Measurements from ENCODE around the gene BOD1L1.

BOD1L1 gene

DNA sequence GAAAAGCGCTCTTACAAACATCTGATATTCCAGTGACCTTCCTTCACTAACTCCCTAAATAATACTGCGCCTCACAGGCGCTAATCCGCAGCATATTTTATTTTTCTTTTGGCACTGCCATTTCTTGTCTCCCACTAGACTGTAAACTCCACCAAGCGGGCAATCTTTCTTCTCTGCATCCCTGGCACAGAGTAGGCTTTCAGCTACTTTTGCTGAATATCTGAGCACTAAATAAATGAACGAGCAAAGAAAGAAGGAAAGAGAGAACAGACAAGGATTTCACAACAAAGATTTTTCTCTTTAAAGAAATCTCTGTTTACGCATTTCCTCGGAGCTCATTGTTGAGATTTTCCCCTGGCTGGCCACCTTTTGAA is 95.9 kb downstream of the BOD1L1 start:
- no peak for DNase-seq (ENCODE audit: low read depth)
- TF ChIP-seq, protein P1, sequence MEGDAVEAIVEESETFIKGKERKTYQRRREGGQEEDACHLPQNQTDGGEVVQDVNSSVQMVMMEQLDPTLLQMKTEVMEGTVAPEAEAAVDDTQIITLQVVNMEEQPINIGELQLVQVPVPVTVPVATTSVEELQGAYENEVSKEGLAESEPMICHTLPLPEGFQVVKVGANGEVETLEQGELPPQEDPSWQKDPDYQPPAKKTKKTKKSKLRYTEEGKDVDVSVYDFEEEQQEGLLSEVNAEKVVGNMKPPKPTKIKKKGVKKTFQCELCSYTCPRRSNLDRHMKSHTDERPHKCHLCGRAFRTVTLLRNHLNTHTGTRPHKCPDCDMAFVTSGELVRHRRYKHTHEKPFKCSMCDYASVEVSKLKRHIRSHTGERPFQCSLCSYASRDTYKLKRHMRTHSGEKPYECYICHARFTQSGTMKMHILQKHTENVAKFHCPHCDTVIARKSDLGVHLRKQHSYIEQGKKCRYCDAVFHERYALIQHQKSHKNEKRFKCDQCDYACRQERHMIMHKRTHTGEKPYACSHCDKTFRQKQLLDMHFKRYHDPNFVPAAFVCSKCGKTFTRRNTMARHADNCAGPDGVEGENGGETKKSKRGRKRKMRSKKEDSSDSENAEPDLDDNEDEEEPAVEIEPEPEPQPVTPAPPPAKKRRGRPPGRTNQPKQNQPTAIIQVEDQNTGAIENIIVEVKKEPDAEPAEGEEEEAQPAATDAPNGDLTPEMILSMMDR (conservative IDR thresholded peaks at IDR 0.05; ENCODE audit: control insufficient read depth, insufficient read depth, low read depth, low read length) = no peak
- no peak overlapping the region for H3K4me3 ChIP-seq (ENCODE audit: control insufficient read depth, low read depth, low read length)

DNA sequence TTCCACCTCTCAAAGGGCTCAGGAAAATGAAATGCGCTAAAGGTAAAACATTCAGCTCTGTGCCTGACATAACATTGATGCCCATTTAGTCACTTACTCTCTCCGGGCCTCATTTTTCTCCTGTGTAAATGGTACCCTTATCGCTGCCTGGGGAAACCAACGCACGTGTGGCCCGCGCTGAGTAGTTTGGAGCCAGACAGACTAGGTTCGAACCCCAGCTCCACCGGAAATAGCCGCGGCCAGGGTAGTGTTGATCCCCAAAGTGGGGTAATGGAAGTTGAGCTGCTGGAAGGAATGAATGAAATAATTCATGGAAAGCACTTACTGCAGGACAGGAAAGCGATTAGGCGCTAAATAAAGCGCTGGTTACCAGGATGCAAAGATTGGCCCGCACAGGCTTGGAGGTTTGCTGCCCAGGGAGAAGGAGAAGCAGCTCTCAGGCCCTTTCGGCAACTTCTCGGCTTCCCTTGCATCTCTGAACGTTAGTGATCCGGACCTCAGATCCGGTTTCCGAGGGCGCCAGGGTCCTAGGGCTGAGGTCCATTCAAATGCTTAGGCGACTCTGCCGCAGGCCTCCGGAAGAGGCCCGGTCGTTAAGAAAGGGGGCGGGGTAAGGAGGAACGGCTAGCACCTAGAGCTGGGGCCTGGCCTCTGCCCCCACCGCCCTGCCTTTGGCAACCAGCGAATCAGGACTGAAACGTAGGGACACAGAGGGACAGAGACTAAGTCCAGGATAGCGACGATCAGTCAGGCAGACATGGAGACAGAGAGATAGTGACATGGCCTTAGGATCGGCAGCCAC is 96.5 kb downstream of the BOD1L1 start:
- DNase-seq (ENCODE audit: low read depth) = no peak
- H3K4me3 ChIP-seq (ENCODE audit: control insufficient read depth, low read depth, low read length) = no peak overlapping the region
- TF ChIP-seq, protein P1 (conservative IDR thresholded peaks at IDR 0.05; ENCODE audit: control insufficient read depth, insufficient read depth, low read depth, low read length) = no peak

- no peak overlapping the region for H3K4me3 ChIP-seq (ENCODE audit: control insufficient read depth, low read depth, low read length)
- TF ChIP-seq, protein P1 (conservative IDR thresholded peaks at IDR 0.05; ENCODE audit: control insufficient read depth, insufficient read depth, low read depth, low read length) = no peak
- DNase-seq (ENCODE audit: low read depth) = no peak
These were observed 98.2 kb downstream of the BOD1L1 start for GRCh38 chr4:13529128-13529919.

DNA sequence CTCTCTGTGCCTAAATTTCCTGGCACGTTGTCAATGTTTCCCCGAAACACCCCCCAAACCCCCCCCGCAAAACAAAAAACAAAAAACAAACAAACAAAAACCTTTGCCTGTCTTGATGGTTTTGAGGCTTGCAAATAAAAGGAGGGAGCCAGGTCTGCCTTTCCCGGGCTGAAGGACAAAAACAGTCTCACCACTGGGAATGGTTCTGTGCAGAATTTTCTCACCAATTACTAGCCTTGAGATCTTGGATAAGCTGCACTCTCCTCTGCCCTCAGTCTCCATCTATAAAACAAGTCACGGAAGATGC is 98.8 kb downstream of the BOD1L1 start:
- no peak overlapping the region for H3K4me3 ChIP-seq (ENCODE audit: control insufficient read depth, low read depth, low read length)
- TF ChIP-seq, protein P1 (conservative IDR thresholded peaks at IDR 0.05; ENCODE audit: control insufficient read depth, insufficient read depth, low read depth, low read length) = no peak
- DNase-seq (ENCODE audit: low read depth) = no peak

GRCh38 chr4:13527981-13528820 is 99.3 kb downstream of the BOD1L1 start:
- DNase-seq (ENCODE audit: low read depth) = no peak
- TF ChIP-seq, protein P1 (conservative IDR thresholded peaks at IDR 0.05; ENCODE audit: control insufficient read depth, insufficient read depth, low read depth, low read length) = no peak
- no peak overlapping the region for H3K4me3 ChIP-seq (ENCODE audit: control insufficient read depth, low read depth, low read length)

DNA sequence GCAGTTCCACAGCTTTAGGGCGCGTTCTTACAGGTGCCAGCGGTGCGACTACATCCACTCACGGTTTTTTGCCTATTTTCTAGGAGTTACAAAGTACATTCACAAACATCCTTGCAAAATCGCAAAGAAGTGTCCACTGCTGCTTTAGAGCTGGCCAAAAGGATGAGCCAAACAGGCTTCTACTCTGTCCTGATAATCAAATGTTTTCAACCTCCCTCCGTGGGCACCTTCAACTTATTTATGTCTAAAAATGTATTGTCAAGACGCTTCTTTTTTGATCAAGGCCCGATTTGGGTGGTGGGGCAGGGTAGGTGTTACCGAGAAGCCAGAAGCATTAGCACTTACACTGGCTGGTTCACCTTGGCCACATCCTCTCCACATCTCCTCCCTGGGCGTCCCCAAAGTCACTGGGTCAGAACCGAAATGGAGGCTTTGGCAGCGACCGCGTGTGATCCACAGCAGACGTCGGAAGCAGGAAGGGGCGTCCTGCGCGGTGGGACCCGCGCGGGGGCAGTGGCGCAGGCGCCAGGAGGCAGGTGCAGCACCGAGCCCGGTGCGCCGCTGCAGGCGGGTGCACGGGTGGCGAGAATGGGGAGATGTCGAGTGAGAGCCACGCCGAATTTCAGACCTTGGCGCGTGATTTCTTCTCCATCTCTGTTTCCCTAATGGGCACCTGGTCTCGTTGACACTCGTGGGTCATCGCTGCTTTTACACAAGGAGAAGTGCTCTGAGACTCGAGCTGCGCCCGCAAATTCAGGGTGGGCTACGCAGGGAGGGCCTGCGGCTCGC is 100.1 kb downstream of the BOD1L1 start:
- TF ChIP-seq, protein P1 (conservative IDR thresholded peaks at IDR 0.05; ENCODE audit: control insufficient read depth, insufficient read depth, low read depth, low read length) = no peak
- no peak overlapping the region for H3K4me3 ChIP-seq (ENCODE audit: control insufficient read depth, low read depth, low read length)
- no peak for DNase-seq (ENCODE audit: low read depth)
